Loucy (cell line): Measurements from ENCODE around the gene TMEM114.

Source experiments
- CTCF ChIP-seq: fragments of 200-600 bp; sonication (generic); conservative IDR thresholded peaks from 2 replicates; pipeline ENCODE4 v1.5.1; 2014; ENCODE audit warnings: mild to moderate bottlenecking, antibody characterized with exemption, low read length
- EZH2phosphoT487 ChIP-seq: fragments of 200-600 bp; IDR thresholded peaks from 2 replicates; pipeline ENCODE4 v1.6.1; 2018; ENCODE audit warnings: antibody characterized with exemption, mild to moderate bottlenecking, moderate library complexity, borderline replicate concordance

- no peak for TF ChIP-seq CTCF
- TF ChIP-seq EZH2phosphoT487: no peak
These were observed 30.9 kb upstream of the TMEM114 start for GRCh38 chr16:8621222-8621571.
